Natural killer cell (primary cell): ENCODE results near the gene SMIM30. TPM values are rescaled to one million over a fixed set of nuclear protein-coding genes. Genes with fewer than 3 reads are reported as not detected.
"Not testable (repeated sequence)": the region's sequence is repeated elsewhere in the genome, so short reads cannot be mapped to it uniquely, and the experiment has no call there.

ENCODE experiments used
- ATAC-seq, 3 donors: fragments of 150-1000 bp in 2 of 3; fragments of 200-7000 bp in 1 of 3; cut with Tn5 transposase; 1 replicate in 1 of 3; 2 replicates in 2 of 3; pipeline ENCODE4 v1.10.0; 2021; ENCODE audit warnings: mild to moderate bottlenecking in 2 of 3, moderate library complexity in 2 of 3
- DNase-seq, 2 donors: peaks; one replicate each; pipeline versions ENCODE4 v3.0.0 to v3.0.0-alpha.2; 2013 to 2021; ENCODE audit warnings: mixed read lengths in 1 of 2
- H3K27ac ChIP-seq: one replicate; pipeline ENCODE4 v1.5.1; 2013; ENCODE audit warnings: mild to moderate bottlenecking, low read length
- H3K27me3 ChIP-seq: one replicate; pipeline ENCODE4 v1.6.1; 2013; ENCODE audit warnings: low read length; ENCODE audit not compliant: control insufficient read depth, insufficient read depth
- H3K36me3 ChIP-seq: one replicate; pipeline ENCODE4 v1.6.1; 2013; ENCODE audit warnings: low read length; ENCODE audit not compliant: control insufficient read depth, insufficient read depth
- H3K4me1 ChIP-seq: one replicate; pipeline ENCODE4 v1.6.1; 2013; ENCODE audit warnings: low read length; ENCODE audit not compliant: control insufficient read depth, insufficient read depth
- H3K4me3 ChIP-seq: one replicate; pipeline ENCODE4 v1.5.1; 2013; ENCODE audit warnings: low read length
- H3K9me3 ChIP-seq: one replicate; pipeline ENCODE4 v1.6.1; 2013; ENCODE audit warnings: low read length; ENCODE audit not compliant: control insufficient read depth, insufficient read depth
- H3K27ac Mint-ChIP-seq, 2 donors: one replicate each; pipeline ENCODE4 v1.8.0; 2022; ENCODE audit warnings: mild to moderate bottlenecking in 2 of 2, mixed read lengths in 2 of 2, moderate library complexity in 1 of 2
- H3K27me3 Mint-ChIP-seq, 2 donors: one replicate each; pipeline ENCODE4 v1.8.0; 2022; ENCODE audit warnings: low read depth in 2 of 2, mixed read lengths in 2 of 2
- H3K36me3 Mint-ChIP-seq: one replicate; pipeline ENCODE4 v1.8.0; 2022; ENCODE audit warnings: mixed read lengths
- H3K4me1 Mint-ChIP-seq, 2 donors: one replicate each; pipeline ENCODE4 v1.8.0; 2022; ENCODE audit warnings: mixed read lengths in 2 of 2
- H3K4me3 Mint-ChIP-seq: one replicate; pipeline ENCODE4 v1.8.0; 2022; ENCODE audit warnings: mild to moderate bottlenecking, moderate library complexity, mixed read lengths
- H3K9me3 Mint-ChIP-seq, 2 donors: one replicate each; pipeline ENCODE4 v1.8.0; 2022; ENCODE audit warnings: mixed read lengths in 2 of 2
- WGBS: methylation state at CpG from one replicate; pipeline ENCODE4 v1.1.7; 2013; ENCODE audit warnings: missing lambda C conversion rate; ENCODE audit not compliant: insufficient coverage; 5-methylcytosine and 5-hydroxymethylcytosine counted together
- intact Hi-C: fragments of 100-400 bp; cut with micrococcal nuclease; formaldehyde crosslinking; loops from one replicate; pipeline ENCODE4 v1.14.2; 2022
- total RNA-seq, 4 donors: library from RNA; stranded (reverse); fragments of 120-200 nt in 1 of 4; gene quantifications; one replicate each; pipeline versions ENCODE4 v1.2.3 to v1.2.4, GENCODE V29; 2013 to 2022
- TF ChIP-seq, protein P1 (sequence below): fragments of 200-600 bp; IDR thresholded peaks from one replicate; pipeline ENCODE4 v1.8.0; 2022; ENCODE audit warnings: antibody characterized with exemption

Gene SMIM30, protein sequence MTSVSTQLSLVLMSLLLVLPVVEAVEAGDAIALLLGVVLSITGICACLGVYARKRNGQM
- 1 to 10 TPM; 5.5 to 7.6 (median 6.6) TPM for total RNA-seq
- total RNA-seq (2013) = 27.3 TPM

DNA sequence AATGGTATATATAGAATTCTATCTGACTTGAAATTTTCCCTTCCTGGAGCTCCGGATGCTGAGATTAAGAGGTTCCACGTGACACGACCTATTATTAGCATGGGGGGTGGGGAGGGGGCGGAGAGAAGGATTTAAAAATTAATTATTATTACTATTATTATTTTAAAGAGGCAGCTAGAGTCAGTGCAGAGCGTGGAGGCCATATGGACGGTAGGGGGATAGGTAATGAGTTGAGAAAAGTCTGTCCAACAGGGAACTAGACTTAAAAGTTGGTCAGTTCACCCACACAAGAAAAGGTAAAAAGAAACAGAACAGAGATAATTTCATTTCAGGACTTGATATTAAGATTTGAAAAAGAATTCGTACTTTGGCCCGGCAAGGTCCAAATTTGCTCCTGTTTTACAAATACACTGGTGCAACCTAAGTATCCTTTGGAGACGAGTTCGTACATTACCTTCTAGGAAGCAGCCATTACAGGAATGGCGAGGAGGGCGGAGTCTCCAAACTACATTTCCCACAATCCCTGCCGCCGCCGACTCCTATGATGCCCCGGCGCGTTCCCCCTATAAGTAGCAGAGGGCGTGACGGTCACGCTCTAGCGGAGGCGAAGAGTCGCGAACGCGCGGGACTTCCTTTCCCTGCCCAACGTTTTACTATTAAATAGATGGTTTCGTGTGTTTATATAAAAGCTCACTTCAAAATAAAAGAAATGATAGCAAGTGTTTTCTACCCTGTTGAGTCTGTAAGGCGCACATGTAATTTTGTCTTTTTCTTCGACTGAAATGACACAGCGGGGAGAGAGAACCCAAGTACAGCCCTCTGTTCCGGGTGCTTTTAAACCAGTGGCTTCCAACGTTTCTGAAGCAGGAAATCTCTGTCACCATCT, at the start of gene SMIM30:
Gene SMIM30 (minus strand): TSS at position 481 of the 886 bp plus-strand sequence. CDS start 976 bp downstream, outside the sequence.
- H3K36me3 ChIP-seq = no peaks in the 10 kb centered on the region
- peak within 1 kb of the TSS; percentile 86 to 91 for H3K27ac Mint-ChIP-seq
- intact Hi-C loops = loop anchor here (2.0 kb wide), 1 partner anchor 668 kb away; the partner anchor contains the start of gene IFRD1

DNA sequence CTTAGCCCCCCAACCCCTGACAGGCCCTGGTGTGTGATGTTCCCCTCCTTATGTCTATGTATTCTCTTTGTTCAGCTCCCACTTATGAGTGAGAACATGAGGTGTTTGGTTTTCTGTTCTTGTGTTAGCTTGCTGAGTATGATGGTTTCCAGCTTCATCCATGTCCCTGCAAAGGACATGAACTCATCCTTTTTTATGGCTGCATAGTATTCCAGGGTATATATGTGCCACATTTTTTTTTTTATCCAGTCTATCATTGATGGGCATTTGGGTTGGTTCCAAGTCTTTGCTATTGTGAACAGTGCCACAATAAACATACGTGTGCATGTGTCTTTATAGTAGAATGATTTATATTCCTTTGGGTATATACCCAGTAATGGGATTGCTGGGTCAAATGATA, 47.8 kb upstream of the SMIM30 start:
- H3K9me3 Mint-ChIP-seq, intact Hi-C loops, H3K27me3 ChIP-seq, H3K9me3 ChIP-seq, H3K4me3 Mint-ChIP-seq, DNase-seq, H3K27me3 Mint-ChIP-seq, H3K27ac ChIP-seq, ATAC-seq, H3K4me1 ChIP-seq, H3K4me3 ChIP-seq, H3K4me1 Mint-ChIP-seq, H3K36me3 Mint-ChIP-seq, H3K36me3 ChIP-seq, H3K27ac Mint-ChIP-seq: not testable (repeated sequence)
- no CpG with 5 or more reads among the region's 1 CpG for WGBS

More for the DNA sequence above, at the start of gene SMIM30:
- Histone ChIP-seq H3K27me3 (no peaks in the 10 kb centered on the region), H3K4me3 (peak within 1 kb of the TSS; percentile 50), H3K9me3 (no peaks in the 10 kb centered on the region), H3K27ac (peak within 1 kb of the TSS; percentile 67), H3K4me1 (peaks cover 4% of the 10 kb centered on the region)
- H3K9me3 Mint-ChIP-seq = no peaks in the 10 kb centered on the region
- peak within 1 kb of the TSS; percentile 97 for H3K4me3 Mint-ChIP-seq
- H3K36me3 Mint-ChIP-seq = no peaks in the 10 kb centered on the region
- DNase-seq = peak; percentile 68 to 93
- ATAC-seq = peak; percentile 100
- peaks cover 12 to 15% of the 10 kb centered on the region in 2 donors for H3K4me1 Mint-ChIP-seq
- under 1% methylated on average over 26 of the region's 35 CpGs for WGBS
- TF ChIP-seq, protein P1, sequence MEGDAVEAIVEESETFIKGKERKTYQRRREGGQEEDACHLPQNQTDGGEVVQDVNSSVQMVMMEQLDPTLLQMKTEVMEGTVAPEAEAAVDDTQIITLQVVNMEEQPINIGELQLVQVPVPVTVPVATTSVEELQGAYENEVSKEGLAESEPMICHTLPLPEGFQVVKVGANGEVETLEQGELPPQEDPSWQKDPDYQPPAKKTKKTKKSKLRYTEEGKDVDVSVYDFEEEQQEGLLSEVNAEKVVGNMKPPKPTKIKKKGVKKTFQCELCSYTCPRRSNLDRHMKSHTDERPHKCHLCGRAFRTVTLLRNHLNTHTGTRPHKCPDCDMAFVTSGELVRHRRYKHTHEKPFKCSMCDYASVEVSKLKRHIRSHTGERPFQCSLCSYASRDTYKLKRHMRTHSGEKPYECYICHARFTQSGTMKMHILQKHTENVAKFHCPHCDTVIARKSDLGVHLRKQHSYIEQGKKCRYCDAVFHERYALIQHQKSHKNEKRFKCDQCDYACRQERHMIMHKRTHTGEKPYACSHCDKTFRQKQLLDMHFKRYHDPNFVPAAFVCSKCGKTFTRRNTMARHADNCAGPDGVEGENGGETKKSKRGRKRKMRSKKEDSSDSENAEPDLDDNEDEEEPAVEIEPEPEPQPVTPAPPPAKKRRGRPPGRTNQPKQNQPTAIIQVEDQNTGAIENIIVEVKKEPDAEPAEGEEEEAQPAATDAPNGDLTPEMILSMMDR = no peak
- H3K27me3 Mint-ChIP-seq = peaks cover 6 to 21% of the 10 kb centered on the region in 2 donors

DNA sequence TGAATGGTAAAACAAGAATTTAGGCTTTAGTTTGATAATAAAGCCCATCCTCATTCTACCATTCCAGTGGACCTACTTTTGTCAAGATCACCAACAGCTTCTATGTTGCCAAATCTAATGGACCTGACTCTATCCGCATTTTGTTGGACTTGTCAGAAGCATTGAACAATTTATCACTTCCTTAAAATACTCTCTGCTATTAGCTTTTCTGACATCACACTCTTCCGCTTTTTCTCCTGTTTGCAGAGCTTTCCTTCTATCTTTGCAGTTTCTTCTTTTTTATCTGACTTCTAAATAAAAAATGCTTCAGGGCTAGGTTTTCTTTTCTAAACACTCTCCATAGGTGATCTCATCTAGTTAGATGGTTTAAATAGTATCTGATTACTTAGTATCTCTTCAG, 42.7 kb upstream of the SMIM30 start:
- no peak overlapping the region for H3K27ac Mint-ChIP-seq
- ATAC-seq = no peak
- no peaks in the 10 kb centered on the region for H3K9me3 Mint-ChIP-seq
- peaks cover 0 to 5% of the 10 kb centered on the region in 2 donors for H3K27me3 Mint-ChIP-seq
- Histone ChIP-seq H3K4me1 (no peaks in the 10 kb centered on the region), H3K4me3 (no peak overlapping the region), H3K36me3 (no peaks in the 10 kb centered on the region), H3K27ac (no peak overlapping the region), H3K27me3 (peaks cover 3% of the 10 kb centered on the region), H3K9me3 (no peaks in the 10 kb centered on the region)
- intact Hi-C loops = no loop called here
- no peak for DNase-seq
- H3K4me3 Mint-ChIP-seq = no peak overlapping the region
- no peaks in the 10 kb centered on the region for H3K4me1 Mint-ChIP-seq
- H3K36me3 Mint-ChIP-seq = no peaks in the 10 kb centered on the region
- WGBS = 86% methylated on average over 2 of the region's 2 CpGs
- TF ChIP-seq, protein P1 = no peak

DNA sequence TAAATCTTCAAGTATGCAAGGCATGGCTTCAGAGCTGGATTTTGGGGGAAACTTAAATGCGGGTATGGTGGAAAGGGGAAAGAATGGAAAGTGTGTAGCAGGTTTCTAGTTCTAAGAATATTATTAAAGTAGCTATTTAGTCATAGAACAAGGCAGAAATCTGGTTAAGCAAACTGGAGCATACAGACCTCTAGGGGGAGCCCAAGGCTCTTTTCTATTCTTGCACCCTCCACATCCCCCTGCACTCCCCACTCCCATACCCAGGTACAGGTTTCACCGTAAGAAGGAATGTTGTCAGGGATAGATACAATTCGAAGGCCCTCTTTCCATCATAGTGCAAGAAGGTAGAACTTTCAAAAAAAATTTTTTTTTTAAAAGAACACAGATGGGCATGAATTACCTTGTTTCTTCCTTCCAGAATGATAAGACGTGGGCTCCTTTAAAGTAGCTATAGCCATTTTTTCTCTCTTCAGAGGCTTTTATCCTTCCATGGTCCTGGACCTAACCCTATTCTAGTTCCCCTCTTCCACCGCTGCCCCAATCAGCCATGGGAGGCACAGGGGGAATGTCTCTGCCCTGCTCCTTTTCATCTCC, 41.5 kb upstream of the SMIM30 start:
- Histone ChIP-seq H3K4me3 (no peak overlapping the region), H3K36me3 (no peaks in the 10 kb centered on the region), H3K4me1 (no peaks in the 10 kb centered on the region), H3K27ac (no peak overlapping the region), H3K27me3 (peaks cover 3% of the 10 kb centered on the region), H3K9me3 (no peaks in the 10 kb centered on the region)
- TF ChIP-seq, protein P1 = no peak
- H3K4me3 Mint-ChIP-seq = no peak overlapping the region
- peaks cover 0 to 5% of the 10 kb centered on the region in 2 donors for H3K27me3 Mint-ChIP-seq
- no peaks in the 10 kb centered on the region for H3K4me1 Mint-ChIP-seq
- WGBS = 46% methylated on average over 5 of the region's 5 CpGs
- no peak for DNase-seq
- intact Hi-C loops = no loop called here
- ATAC-seq = no peak
- no peaks in the 10 kb centered on the region for H3K36me3 Mint-ChIP-seq
- H3K9me3 Mint-ChIP-seq = no peaks in the 10 kb centered on the region
- H3K27ac Mint-ChIP-seq = no peak overlapping the region
